NCI-H226 (cell line): ENCODE data around the gene KCNAB1.

ENCODE experiments used
- DNase-seq: peaks from one replicate; pipeline ENCODE4 v3.0.0-alpha.2; 2015

The KCNAB1 gene

GRCh38 chr3:156285626-156286025 lies 165.2 kb downstream of the KCNAB1 start:
- no peak for DNase-seq

DNA sequence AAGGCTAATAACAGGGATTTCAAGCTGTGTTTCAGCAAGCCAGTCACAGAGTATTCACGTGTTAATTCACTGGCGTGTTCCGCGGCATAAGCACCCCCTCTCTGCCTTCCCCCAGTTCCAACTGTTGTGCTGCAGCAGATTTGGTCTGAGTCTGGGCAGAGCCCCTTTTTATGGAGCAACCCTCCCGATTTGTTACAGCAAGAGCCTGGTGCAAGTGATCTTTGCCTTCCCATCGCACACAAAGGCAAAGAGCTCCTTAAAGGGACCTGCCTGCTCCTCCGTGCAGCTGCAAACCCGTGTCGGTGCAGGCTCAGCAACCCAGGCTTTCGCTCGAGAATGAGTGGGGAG lies 170.5 kb downstream of the KCNAB1 start:
- no peak for DNase-seq

- no peak for DNase-seq
Measured at GRCh38 chr3:156291272-156292123, 171.1 kb downstream of the KCNAB1 start.

DNA sequence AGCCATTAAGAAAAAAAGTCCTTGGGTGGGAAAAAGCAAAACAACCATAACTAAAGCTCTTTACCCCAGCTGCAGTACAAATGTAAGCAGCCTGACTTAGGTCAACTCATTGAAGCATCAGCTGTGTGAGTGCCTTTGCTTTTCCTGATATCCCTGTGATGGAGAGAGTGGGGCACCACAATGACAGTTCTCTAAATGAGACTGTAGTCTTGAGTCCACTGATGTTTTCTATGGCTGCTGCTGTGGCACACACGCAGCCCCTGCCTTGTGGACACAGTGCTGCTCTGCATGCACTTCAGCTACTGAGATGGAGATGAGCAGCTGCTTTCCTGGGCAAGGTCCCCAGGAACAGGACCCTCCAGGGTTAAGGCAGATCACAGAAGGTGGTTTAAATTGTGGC lies 173.2 kb downstream of the KCNAB1 start:
- no peak for DNase-seq

- no peak for DNase-seq
Measured at GRCh38 chr3:156297582-156297981, 177.2 kb downstream of the KCNAB1 start.

DNA sequence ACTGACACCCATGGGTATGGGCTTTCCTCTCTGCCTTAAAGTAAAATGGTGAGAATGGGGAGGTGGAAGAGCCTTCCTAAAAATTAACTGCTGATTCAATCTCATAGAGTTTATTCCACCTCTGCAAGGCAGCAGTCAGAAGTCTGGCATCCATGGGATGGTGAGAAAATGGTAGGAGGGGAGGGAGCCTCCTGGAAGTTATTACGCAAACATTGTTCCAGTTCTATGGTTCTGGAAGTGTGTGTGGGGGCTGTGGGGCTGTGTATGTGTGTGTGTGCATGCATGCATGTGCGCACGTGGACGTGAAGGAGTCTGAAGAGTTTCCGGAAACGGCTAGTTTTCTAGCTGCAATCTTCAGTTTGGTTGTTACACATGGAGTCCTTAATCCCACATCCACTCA lies 177.6 kb downstream of the KCNAB1 start:
- no peak for DNase-seq

DNA sequence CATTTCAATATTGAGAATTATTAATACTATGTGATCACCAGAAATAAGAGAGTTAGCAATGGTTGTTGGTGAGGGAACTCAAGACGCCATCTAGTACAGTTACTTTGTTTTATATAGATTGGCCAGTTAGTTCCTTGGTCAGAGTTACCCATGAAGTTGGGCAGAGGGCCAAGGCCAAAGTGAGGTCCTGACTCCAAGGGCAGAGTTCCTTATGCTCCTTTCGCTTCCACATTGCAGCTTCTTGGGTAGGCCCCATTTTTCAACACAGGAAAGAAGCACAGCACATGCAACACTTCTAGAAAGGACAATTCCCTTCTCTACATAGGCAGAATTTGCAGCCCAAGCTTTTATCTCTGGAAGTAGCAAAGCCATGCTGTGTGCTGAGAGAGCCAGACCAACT lies 178.6 kb downstream of the KCNAB1 start:
- DNase-seq: no peak

- no peak for DNase-seq
Measured at GRCh38 chr3:156299569-156299968, 179.2 kb downstream of the KCNAB1 start.

- DNase-seq: no peak
Measured at GRCh38 chr3:156300371-156300770, 180.0 kb downstream of the KCNAB1 start.

GRCh38 chr3:156300929-156301840 lies 180.8 kb downstream of the KCNAB1 start:
- no peak for DNase-seq

GRCh38 chr3:156303001-156303707 lies 182.8 kb downstream of the KCNAB1 start:
- DNase-seq: no peak

- DNase-seq: no peak
Measured at GRCh38 chr3:156304406-156304805, 184.0 kb downstream of the KCNAB1 start.

- no peak for DNase-seq
Measured at GRCh38 chr3:156305672-156306071, 185.3 kb downstream of the KCNAB1 start.

GRCh38 chr3:156307704-156308103 lies 187.3 kb downstream of the KCNAB1 start:
- DNase-seq: peak; percentile 80

DNA sequence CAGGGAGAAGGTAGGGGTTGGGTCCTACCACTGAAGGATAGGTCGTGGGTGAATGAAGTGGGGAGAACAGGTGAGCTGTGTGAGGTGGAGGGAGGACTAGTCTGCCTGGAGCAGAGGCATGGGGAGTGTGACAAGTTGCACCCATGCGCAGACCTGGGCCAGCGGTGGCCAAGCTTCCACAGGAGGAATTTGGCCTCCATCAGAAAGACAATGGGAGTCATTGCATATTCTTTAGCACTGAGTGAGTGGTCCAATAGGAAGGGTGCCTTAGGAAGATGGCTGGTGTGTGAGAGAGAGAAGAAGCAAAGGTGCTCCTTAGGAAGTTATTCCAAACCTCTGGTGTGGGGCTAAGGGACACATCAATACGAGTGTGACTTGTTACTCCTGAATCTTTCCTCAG lies 191.1 kb downstream of the KCNAB1 start:
- no peak for DNase-seq

DNA sequence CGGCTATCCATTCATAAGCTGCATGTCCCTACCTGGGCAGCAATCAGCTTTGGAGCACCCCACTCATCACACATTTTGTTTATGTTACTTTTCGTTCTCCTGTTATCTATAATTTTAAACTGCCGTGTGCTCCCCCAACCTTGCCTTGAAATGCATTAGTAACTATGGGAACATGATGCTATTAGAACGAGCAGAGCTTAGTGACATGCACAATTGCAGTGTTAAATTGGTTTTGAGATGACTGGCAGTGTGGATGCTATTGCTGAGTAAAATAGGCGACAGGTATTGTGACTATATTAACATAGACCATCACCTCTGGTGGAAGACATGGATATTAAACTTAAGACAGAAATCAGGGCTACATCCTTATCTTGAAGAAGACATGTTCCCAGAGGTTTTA lies 191.6 kb downstream of the KCNAB1 start:
- DNase-seq: no peak

- DNase-seq: no peak
Measured at GRCh38 chr3:156316076-156316475, 195.7 kb downstream of the KCNAB1 start.

DNA sequence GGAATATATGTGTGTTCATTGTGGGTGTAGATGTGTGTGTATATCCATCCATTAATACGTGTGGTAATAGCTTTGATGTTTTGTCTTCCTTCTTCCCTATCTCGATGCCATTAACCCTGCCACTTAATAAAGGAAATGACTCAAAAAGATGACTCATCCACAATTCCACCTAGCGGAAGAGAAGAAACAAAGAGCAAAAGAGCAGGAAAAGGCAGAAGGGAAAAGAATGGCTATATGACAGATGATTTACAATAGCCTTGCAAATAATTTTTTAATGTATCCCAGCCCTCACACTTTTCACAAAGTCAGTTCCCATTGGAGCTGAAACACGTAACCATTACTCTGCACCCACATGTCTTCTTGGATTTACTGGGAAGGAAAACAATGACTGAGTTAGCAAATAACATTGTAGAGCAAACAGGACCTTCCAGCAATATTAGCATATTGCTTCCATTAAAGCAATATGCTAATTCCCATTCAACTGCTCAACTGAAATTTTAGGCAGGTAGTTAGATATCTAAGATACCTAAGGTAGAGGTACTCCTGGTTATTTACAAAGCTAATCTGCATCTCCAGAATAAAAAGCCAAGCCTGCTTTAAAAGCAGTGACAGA lies 197.2 kb downstream of the KCNAB1 start:
- peak; percentile 70 for DNase-seq

DNA sequence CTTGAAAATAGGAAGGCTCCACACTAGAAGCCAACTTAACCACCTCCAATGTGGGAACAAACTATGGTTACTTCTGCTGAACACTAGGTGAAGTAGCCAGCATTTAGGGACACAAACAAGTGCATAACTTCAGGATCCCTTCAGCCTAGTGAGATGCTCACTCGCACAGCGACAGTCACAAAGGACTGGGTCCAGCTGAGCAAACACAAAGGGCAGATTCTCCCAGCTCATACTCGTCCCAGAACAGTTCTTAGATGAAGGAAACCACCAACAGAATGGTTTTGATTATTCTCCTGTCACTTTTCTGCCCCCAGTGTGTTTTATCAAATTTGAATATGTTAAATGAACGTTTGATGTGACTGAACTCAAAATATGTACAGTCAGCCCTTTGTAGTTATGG lies 201.6 kb downstream of the KCNAB1 start:
- DNase-seq: no peak

GRCh38 chr3:156323466-156323865 lies 203.1 kb downstream of the KCNAB1 start:
- no peak for DNase-seq

GRCh38 chr3:156330415-156330814 lies 210.0 kb downstream of the KCNAB1 start:
- DNase-seq: no peak

DNA sequence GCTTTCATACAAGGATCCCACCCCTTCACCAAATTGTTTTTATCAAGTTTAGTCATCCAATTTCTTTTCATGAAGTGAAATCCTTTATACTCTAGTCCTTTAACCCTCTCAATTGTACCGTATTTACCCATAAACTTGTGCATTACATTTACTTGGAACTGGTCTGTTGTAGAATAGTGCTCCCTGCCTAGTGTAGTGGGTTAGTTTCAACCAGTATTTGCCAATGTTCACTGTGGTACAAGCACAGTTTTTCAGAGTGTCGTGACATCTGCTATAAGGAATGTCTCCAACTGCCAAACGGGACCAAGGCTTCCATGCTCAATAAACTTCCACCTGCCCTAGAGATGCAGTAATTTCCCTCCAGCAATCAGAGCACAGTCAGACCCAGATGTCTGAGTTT lies 211.9 kb downstream of the KCNAB1 start:
- DNase-seq: no peak
